HFF-Myc (cell line): ENCODE measurements around the gene GSTO2.

Experiments
- DNase-seq: peaks from one replicate; pipeline ENCODE4 v3.0.0-alpha.2; 2011; ENCODE audit warnings: low read depth; ENCODE audit errors: extremely low read depth
- H3K4me3 ChIP-seq: replicated peaks from 2 replicates; pipeline ENCODE4 v1.5.1; 2011; ENCODE audit warnings: low read depth, mild to moderate bottlenecking, control low read depth, low read length
- CTCF ChIP-seq: IDR thresholded peaks from 2 replicates; pipeline ENCODE4 v1.5.1; 2012; ENCODE audit warnings: mild to moderate bottlenecking, low read depth, low read length, control low read depth; ENCODE audit errors: missing control alignments

The GSTO2 gene

GRCh38 chr10:104267721-104268404, 1.1 kb upstream of the GSTO2 start:
- no peak for TF ChIP-seq CTCF
- peak overlapping the region; percentile 50 for H3K4me3 ChIP-seq
- DNase-seq: no peak

GRCh38 chr10:104268405-104268712, 625 bp upstream of the GSTO2 start:
- peak overlapping the region; percentile 50 for H3K4me3 ChIP-seq
- DNase-seq: no peak
- TF ChIP-seq CTCF: no peak

GRCh38 chr10:104273286-104273685, 4.3 kb downstream of the GSTO2 start:
- no peak for TF ChIP-seq CTCF
- no peak for DNase-seq
- H3K4me3 ChIP-seq: no peak overlapping the region

- no peak overlapping the region for H3K4me3 ChIP-seq
- DNase-seq: no peak
- TF ChIP-seq CTCF: no peak
Observed at GRCh38 chr10:104273899-104274575, 5.1 kb downstream of the GSTO2 start.

- TF ChIP-seq CTCF: peak; percentile 82
- DNase-seq: no peak
- H3K4me3 ChIP-seq: peak overlapping the region; percentile 39
Observed at GRCh38 chr10:104274762-104275721, 6.1 kb downstream of the GSTO2 start.

- H3K4me3 ChIP-seq: no peak overlapping the region
- no peak for DNase-seq
- TF ChIP-seq CTCF: no peak
Observed at GRCh38 chr10:104276192-104276591, 7.2 kb downstream of the GSTO2 start.
